Measurements from ENCODE around the gene SLC44A1. TPM values are rescaled to one million over a fixed set of nuclear protein-coding genes. Genes with fewer than 3 reads are reported as not detected.
A peak's percentile ranks its signal among the peaks of the same experiment; 100 is the strongest.

Gene SLC44A1
- total RNA-seq, 4 donors from 2014 or later, result 39.3 to 94.1 (median 58.3) TPM

GRCh38 chr9:105426657-105427056, 182.2 kb downstream of the SLC44A1 start:
- no peak for DNase-seq
- in situ Hi-C loops (cut with MboI; ENCODE audit: low pct_ligation_motif_present in 1 of 4, low pct_unique_long_range_greater_than_20kb in 1 of 4, low sequenced_read_pairs in 3 of 4), result loop anchor here in 2 of 4 donors (25.0 kb wide), 1 partner anchor 286 kb away; no protein-coding TSS in a partner anchor
- no peaks in the 10 kb centered on the region for H3K9me3 ChIP-seq
- TF ChIP-seq EP300 (IDR thresholded peaks at IDR 0.05; ENCODE audit: low read depth) (no peak), POLR2A (IDR thresholded peaks at IDR 0.05) (no peak), POLR2AphosphoS5 (IDR thresholded peaks at IDR 0.05) (no peak)
- TF ChIP-seq, protein P1, sequence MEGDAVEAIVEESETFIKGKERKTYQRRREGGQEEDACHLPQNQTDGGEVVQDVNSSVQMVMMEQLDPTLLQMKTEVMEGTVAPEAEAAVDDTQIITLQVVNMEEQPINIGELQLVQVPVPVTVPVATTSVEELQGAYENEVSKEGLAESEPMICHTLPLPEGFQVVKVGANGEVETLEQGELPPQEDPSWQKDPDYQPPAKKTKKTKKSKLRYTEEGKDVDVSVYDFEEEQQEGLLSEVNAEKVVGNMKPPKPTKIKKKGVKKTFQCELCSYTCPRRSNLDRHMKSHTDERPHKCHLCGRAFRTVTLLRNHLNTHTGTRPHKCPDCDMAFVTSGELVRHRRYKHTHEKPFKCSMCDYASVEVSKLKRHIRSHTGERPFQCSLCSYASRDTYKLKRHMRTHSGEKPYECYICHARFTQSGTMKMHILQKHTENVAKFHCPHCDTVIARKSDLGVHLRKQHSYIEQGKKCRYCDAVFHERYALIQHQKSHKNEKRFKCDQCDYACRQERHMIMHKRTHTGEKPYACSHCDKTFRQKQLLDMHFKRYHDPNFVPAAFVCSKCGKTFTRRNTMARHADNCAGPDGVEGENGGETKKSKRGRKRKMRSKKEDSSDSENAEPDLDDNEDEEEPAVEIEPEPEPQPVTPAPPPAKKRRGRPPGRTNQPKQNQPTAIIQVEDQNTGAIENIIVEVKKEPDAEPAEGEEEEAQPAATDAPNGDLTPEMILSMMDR (IDR thresholded peaks at IDR 0.05), result no peak
- H3K27me3 ChIP-seq, result no peaks in the 10 kb centered on the region
- intact Hi-C loops (cut with DNase I; ENCODE audit: low total_unique reads), result no loop called here
- peaks cover 0 to 10% (median 4%) of the 10 kb centered on the region in 4 donors for H3K4me1 ChIP-seq
- no peak overlapping the region for H3K4me3 ChIP-seq
- no peak overlapping the region for H3K27ac ChIP-seq
- no peaks in the 10 kb centered on the region for H3K36me3 ChIP-seq
- WGBS, 2 donors (ENCODE audit: low coverage in 1 of 2), result 92 to 93% methylated on average over 3 of the region's 3 CpGs

DNA sequence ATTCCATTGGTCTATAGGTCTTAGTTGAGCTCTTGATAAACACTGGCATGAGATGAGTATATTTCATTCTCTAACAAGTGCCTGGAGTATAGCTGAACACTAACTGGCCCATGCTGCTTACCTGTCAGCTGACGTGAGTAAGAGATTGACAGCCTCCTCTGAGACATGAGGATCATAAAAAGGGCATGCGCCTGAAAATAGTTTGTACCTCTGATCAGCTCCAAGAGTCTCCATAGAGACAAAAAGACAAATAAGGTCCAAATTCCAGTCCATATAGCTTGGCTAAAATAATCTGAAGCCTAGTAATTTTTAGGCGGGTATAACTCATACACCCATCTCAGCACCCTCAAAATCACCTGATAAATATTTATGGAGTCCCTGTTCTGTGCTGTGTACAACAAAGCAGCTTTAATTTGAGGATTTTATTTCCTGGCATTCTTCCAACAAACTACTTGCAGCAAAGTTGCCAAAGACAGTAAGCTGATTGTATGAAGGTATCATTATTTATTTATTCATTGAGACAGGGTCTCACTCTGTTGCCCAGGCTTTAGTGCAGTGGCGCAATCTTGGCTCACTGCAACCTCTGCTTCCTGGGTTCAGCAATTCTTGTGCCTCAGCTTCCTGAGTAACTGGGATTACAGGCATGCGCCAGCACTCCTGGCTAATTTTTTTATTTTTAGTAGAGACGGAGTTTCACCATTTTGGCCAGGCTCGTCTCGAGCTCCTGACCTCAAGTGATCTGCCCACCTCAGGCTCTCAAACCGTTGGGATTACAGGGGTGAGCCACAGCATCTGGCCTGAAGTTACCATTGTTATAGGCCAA, 187.2 kb downstream of the SLC44A1 start:
- Histone ChIP-seq H3K36me3 (no peaks in the 10 kb centered on the region), H3K4me3 (no peak overlapping the region), H3K4me1 (peaks cover 0 to 33% (median 19%) of the 10 kb centered on the region in 4 donors), H3K27me3 (no peaks in the 10 kb centered on the region), H3K27ac (peak overlapping the region; percentile 69 to 77 (median 74)), H3K9me3 (no peaks in the 10 kb centered on the region)
- no peak for DNase-seq
- WGBS, 2 donors (ENCODE audit: low coverage in 1 of 2), result 53 to 71% methylated on average over 3 to 9 of the region's 9 CpGs
- TF ChIP-seq, protein P1 (IDR thresholded peaks at IDR 0.05), result no peak
- TF ChIP-seq POLR2AphosphoS5 (IDR thresholded peaks at IDR 0.05), result no peak
- in situ Hi-C loops (cut with MboI; ENCODE audit: low pct_ligation_motif_present in 1 of 4, low pct_unique_long_range_greater_than_20kb in 1 of 4, low sequenced_read_pairs in 3 of 4), result loop anchor here in 2 of 4 donors (25.0 kb wide), 1 partner anchor 281 kb away; no protein-coding TSS in a partner anchor
- intact Hi-C loops (cut with DNase I; ENCODE audit: low total_unique reads), result no loop called here

DNA sequence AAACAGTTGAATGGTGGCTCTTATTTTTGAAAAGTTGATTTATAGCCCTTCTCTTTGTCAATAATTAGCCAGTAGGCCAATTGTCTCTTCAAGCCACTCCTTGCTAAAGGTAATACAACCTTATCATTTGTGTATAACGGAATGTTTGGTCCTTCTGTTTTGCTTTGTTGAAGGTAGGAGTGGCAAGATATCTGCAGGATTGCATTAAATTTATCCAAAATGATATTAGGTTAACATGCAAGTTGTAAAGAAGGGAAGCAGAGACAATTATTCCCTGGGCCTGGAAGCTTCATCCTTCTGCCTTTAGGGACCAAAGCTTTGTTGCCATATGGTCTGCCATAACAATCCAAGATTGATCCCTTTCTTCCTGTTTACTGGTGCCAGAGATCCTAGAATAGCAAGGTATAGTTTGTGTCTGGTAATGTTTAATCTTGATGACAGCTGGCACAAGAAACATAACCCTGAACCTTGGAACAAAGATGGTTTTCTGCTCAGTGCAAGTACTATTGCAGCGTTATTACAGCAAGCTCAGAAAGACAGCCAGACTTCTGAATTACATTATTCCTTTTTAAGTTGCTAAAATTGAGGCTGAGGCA, 187.9 kb downstream of the SLC44A1 start:
- TF ChIP-seq POLR2AphosphoS5 (IDR thresholded peaks at IDR 0.05) (peak in 2 of 3 donors; percentile 35 to 59), POLR2A (IDR thresholded peaks at IDR 0.05) (no peak), EP300 (IDR thresholded peaks at IDR 0.05; ENCODE audit: low read depth) (no peak)
- TF ChIP-seq, protein P1 (IDR thresholded peaks at IDR 0.05), result no peak
- Histone ChIP-seq H3K9me3 (no peaks in the 10 kb centered on the region), H3K27ac (peak overlapping the region; percentile 70 to 77 (median 76)), H3K27me3 (no peaks in the 10 kb centered on the region), H3K4me1 (peaks cover 0 to 33% (median 19%) of the 10 kb centered on the region in 4 donors), H3K36me3 (no peaks in the 10 kb centered on the region), H3K4me3 (no peak overlapping the region)
- no peak for DNase-seq
- WGBS, 2 donors (ENCODE audit: low coverage in 1 of 2), result 66 to 75% methylated on average over 2 of the region's 2 CpGs
- in situ Hi-C loops (cut with MboI; ENCODE audit: low pct_ligation_motif_present in 1 of 4, low pct_unique_long_range_greater_than_20kb in 1 of 4, low sequenced_read_pairs in 3 of 4) (loop anchor here in 2 of 4 donors (25.0 kb wide), 1 partner anchor 280 kb away; no protein-coding TSS in a partner anchor), intact Hi-C loops (cut with DNase I; ENCODE audit: low total_unique reads) (no loop called here)

- no peaks in the 10 kb centered on the region for H3K36me3 ChIP-seq
- no peak overlapping the region for H3K4me3 ChIP-seq
- H3K27ac ChIP-seq, result no peak overlapping the region
- in situ Hi-C loops (cut with MboI; ENCODE audit: low pct_ligation_motif_present in 1 of 4, low pct_unique_long_range_greater_than_20kb in 1 of 4, low sequenced_read_pairs in 3 of 4), result loop anchor here in 2 of 4 donors (25.0 kb wide), 1 partner anchor 277 kb away; no protein-coding TSS in a partner anchor
- no peak for TF ChIP-seq POLR2AphosphoS5 (IDR thresholded peaks at IDR 0.05)
- TF ChIP-seq POLR2A (IDR thresholded peaks at IDR 0.05), result no peak
- TF ChIP-seq, protein P1 (IDR thresholded peaks at IDR 0.05), result no peak
- TF ChIP-seq EP300 (IDR thresholded peaks at IDR 0.05; ENCODE audit: low read depth), result no peak
- intact Hi-C loops (cut with DNase I; ENCODE audit: low total_unique reads), result no loop called here
- DNase-seq, result no peak
- 90 to 100% methylated on average over 2 to 3 of the region's 3 CpGs for WGBS, 2 donors (ENCODE audit: low coverage in 1 of 2)
- H3K9me3 ChIP-seq, result no peaks in the 10 kb centered on the region
- peaks cover 0 to 33% (median 19%) of the 10 kb centered on the region in 4 donors for H3K4me1 ChIP-seq
- no peaks in the 10 kb centered on the region for H3K27me3 ChIP-seq
Measured at GRCh38 chr9:105435453-105435852, 191.0 kb downstream of the SLC44A1 start.
